GM13976 (cell line): ENCODE data around the gene PCDHGA10.
"Not testable (repeated sequence)": the region's sequence is repeated elsewhere in the genome, so short reads cannot be mapped to it uniquely, and the experiment has no call there.

Source experiments
- DNase-seq: peaks from one replicate; pipeline ENCODE4 v3.0.0; 2012; ENCODE audit warnings: low spot score
- CTCF ChIP-seq: IDR thresholded peaks from 2 replicates; pipeline ENCODE4 v1.5.1; 2012; ENCODE audit warnings: borderline replicate concordance, mild to moderate bottlenecking; ENCODE audit not compliant: insufficient read depth; ENCODE audit errors: extremely low read depth, missing control alignments, control extremely low read depth
- in situ Hi-C: fragments of 300-500 bp; cut with MboI; formaldehyde crosslinking; loops from one replicate; pipeline ENCODE4 v1.12.0; 2022; ENCODE audit warnings: low sequenced_read_pairs, mixed read lengths, inconsistent platforms; ENCODE audit not compliant: unreplicated experiment

PCDHGA10 gene

DNA sequence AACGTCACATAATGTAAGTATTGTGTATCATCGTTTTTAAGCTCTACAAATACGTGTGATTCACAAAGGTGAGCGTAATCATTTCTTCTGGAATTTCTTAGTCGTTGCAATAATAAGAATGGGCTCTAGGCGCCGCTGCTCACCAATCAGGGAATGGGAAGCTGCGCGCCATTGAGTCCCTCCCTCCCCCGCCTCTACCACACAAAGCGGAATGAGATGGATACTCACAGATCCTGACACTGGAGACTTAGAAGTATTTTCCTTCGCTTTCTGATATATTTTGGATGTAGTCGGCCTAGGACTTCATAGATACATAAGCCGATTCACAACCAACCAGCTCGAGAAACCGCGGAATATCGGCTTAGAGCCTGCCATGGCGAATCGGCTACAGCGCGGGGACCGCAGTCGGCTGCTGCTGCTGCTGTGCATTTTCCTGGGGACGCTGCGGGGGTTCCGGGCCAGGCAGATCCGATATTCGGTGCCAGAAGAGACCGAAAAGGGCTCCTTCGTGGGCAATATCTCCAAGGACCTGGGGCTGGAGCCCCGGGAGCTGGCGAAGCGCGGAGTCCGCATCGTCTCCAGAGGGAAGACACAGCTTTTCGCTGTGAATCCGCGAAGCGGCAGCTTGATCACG is 8.2 kb downstream of the PCDHGA10 start, which contains the start of gene PCDHGA11:
Gene PCDHGA11 (plus strand): TSS at position 197 of the 634 bp plus-strand sequence. CDS start 177 bp downstream, at position 374.
- peak; percentile 76 for DNase-seq
- TF ChIP-seq CTCF = peak; percentile 71
- in situ Hi-C loops = loop anchor here (5.0 kb wide), 1 partner anchor 136 kb away; no protein-coding TSS in a partner anchor

- in situ Hi-C loops = loop anchor here (5.0 kb wide), 1 partner anchor 136 kb away; no protein-coding TSS in a partner anchor
- no peak for TF ChIP-seq CTCF
- no peak for DNase-seq
These were observed 8.7 kb downstream of the PCDHGA10 start for GRCh38 chr5:141421489-141421855.

DNA sequence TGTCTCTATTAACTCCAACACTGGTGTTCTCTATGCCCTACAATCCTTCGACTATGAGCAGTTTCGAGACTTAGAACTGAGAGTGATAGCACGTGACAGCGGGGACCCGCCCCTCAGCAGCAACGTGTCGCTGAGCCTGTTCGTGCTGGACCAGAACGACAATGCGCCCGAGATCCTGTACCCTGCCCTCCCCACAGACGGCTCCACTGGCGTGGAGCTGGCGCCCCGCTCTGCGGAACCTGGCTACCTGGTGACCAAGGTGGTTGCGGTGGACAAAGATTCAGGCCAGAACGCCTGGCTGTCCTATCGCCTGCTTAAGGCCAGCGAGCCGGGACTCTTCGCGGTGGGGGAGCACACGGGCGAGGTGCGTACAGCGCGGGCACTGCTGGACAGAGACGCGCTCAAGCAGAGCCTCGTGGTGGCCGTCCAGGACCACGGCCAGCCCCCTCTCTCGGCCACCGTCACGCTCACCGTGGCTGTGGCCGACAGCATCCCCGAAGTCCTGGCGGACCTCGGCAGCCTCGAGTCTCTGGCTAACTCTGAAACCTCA is 10.0 kb downstream of the PCDHGA10 start:
- in situ Hi-C loops = loop anchor here (5.0 kb wide), 1 partner anchor 134 kb away; no protein-coding TSS in a partner anchor
- no peak for DNase-seq
- TF ChIP-seq CTCF = no peak

DNA sequence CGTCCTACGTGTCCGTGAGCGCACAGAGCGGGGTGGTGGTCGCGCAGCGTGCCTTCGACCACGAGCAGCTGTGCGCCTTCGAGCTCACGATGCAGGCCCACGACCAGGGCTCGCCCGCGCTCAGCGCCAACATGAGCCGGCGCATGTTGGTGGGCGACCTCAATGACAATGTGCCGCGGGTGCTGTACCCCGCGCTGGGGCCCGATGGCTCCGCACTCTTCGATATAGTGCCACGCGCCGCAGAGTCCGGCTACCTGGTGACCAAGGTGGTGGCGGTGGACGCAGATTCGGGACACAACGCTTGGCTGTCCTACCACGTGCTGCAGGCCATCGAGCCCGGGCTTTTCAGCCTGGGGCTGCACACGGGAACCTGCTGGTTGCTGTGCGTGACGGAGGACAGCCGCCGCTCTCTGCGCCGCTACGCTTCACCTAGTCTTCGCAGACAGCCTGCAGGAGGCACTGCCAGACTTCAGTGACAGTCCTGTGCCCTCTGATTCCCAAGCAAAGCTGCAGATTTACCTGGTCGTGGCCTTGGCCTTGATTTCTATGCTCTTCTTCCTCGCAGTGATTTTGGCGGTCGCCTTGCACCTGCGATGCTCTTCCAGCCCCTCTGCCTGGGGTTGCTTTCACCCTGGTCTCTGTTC is 15.1 kb downstream of the PCDHGA10 start:
- in situ Hi-C loops = no loop called here
- no peak for TF ChIP-seq CTCF
- DNase-seq = no peak

GRCh38 chr5:141430332-141431113 is 17.7 kb downstream of the PCDHGA10 start, which contains the start of gene PCDHGA12:
Gene PCDHGA12, plus strand, starts transcription at chr5:141430507. Its CDS starts 253 bp downstream, at chr5:141430760.
- peak; percentile 66 for TF ChIP-seq CTCF
- in situ Hi-C loops = no loop called here
- DNase-seq = peak; percentile 78

GRCh38 chr5:141431286-141431685 is 18.5 kb downstream of the PCDHGA10 start:
- in situ Hi-C loops = no loop called here
- no peak for TF ChIP-seq CTCF
- DNase-seq = peak; percentile 50

GRCh38 chr5:141432308-141432707 is 19.5 kb downstream of the PCDHGA10 start:
- DNase-seq, in situ Hi-C loops: not testable (repeated sequence)

GRCh38 chr5:141432726-141433125 is 19.9 kb downstream of the PCDHGA10 start:
- in situ Hi-C loops, DNase-seq: not testable (repeated sequence)
